ENCODE results near the gene KCTD20. TPM values are rescaled to one million over a fixed set of nuclear protein-coding genes. Genes with fewer than 3 reads are reported as not detected.

Gene KCTD20
- total RNA-seq, 1 donor from 2014 or later, result 55.2 TPM

DNA sequence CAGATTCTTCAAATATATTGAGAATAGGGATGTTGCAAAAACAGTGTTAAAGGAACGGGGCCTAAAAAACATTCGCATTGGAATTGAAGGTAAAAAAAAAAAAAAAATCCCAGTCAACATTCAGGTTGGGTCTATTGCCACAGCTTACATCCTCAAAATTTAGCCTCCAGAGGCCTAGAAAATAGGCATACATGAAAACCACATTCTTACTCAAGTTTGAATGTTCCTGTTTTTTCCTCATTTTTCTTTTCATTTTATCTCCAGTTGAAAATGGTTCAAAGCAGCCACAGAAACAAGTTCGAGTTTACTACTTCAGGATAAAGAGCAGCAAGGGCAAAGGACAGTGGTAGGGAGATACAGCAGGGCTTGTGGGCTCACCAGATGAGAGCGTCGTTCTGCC, 41.9 kb downstream of the KCTD20 start:
- peaks cover 2% of the 10 kb centered on the region for H3K36me3 ChIP-seq (ENCODE audit: control insufficient read depth, insufficient read depth, low read length)
- H3K27me3 ChIP-seq (ENCODE audit: control insufficient read depth, insufficient read depth, low read length), result no peaks in the 10 kb centered on the region
- TF ChIP-seq, protein P1, sequence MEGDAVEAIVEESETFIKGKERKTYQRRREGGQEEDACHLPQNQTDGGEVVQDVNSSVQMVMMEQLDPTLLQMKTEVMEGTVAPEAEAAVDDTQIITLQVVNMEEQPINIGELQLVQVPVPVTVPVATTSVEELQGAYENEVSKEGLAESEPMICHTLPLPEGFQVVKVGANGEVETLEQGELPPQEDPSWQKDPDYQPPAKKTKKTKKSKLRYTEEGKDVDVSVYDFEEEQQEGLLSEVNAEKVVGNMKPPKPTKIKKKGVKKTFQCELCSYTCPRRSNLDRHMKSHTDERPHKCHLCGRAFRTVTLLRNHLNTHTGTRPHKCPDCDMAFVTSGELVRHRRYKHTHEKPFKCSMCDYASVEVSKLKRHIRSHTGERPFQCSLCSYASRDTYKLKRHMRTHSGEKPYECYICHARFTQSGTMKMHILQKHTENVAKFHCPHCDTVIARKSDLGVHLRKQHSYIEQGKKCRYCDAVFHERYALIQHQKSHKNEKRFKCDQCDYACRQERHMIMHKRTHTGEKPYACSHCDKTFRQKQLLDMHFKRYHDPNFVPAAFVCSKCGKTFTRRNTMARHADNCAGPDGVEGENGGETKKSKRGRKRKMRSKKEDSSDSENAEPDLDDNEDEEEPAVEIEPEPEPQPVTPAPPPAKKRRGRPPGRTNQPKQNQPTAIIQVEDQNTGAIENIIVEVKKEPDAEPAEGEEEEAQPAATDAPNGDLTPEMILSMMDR (IDR thresholded peaks at IDR 0.05; ENCODE audit: insufficient read depth, low read length, poor library complexity, severe bottlenecking), result no peak
- no peak overlapping the region for H3K4me3 ChIP-seq (ENCODE audit: low read depth, low read length)
- no peak for DNase-seq (ENCODE audit: low read depth)

DNA sequence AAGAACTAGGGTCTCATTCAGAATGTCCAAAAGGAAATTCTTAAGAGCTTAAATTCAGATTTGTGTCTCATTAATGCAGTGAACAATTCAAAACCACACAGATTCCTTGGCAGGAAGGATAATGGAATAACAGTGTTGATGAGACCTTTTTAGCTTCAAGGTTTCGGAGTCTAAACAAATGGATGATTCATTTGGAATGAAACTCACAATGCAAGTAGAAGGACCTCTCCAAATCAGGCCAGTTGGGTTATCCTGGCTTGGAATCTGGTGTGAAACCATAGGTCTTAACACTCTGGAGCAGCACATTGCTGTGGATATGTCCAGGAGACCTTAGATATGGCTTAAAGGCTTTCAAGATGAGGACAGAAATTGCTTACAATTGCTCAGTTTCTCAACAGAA, 44.9 kb downstream of the KCTD20 start:
- Histone ChIP-seq H3K36me3 (ENCODE audit: control insufficient read depth, insufficient read depth, low read length) (no peaks in the 10 kb centered on the region), H3K27me3 (ENCODE audit: control insufficient read depth, insufficient read depth, low read length) (no peaks in the 10 kb centered on the region), H3K4me3 (ENCODE audit: low read depth, low read length) (no peak overlapping the region)
- TF ChIP-seq, protein P1 (IDR thresholded peaks at IDR 0.05; ENCODE audit: insufficient read depth, low read length, poor library complexity, severe bottlenecking), result no peak
- no peak for DNase-seq (ENCODE audit: low read depth)

GRCh38 chr6:36488221-36488620, 45.4 kb downstream of the KCTD20 start:
- no peaks in the 10 kb centered on the region for H3K36me3 ChIP-seq (ENCODE audit: control insufficient read depth, insufficient read depth, low read length)

DNA sequence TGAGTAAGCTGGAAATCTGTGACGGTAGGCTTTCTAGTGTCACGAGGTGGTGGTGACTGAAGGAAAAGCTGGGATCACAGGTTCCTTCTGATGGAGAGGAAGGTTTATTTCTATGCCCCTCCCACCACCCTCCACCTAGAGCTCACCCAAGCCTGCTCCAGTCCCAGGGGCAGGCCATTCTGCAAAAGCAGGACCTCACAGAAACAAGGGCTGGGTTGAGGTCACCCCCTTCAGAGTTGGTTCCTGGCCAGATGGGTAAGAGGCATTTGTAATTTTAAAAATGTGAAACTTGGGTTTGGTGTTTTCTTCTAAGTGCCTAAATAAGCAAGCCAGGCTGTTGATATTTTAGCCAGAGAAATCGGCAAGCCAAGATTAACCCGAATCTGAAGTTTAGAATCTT, 46.6 kb downstream of the KCTD20 start:
- no peak overlapping the region for H3K4me3 ChIP-seq (ENCODE audit: low read depth, low read length)
- no peaks in the 10 kb centered on the region for H3K27me3 ChIP-seq (ENCODE audit: control insufficient read depth, insufficient read depth, low read length)
- H3K36me3 ChIP-seq (ENCODE audit: control insufficient read depth, insufficient read depth, low read length), result no peaks in the 10 kb centered on the region
- DNase-seq (ENCODE audit: low read depth), result no peak
- TF ChIP-seq, protein P1 (IDR thresholded peaks at IDR 0.05; ENCODE audit: insufficient read depth, low read length, poor library complexity, severe bottlenecking), result no peak

More at GRCh38 chr6:36488221-36488620, 45.4 kb downstream of the KCTD20 start:
- no peak for DNase-seq (ENCODE audit: low read depth)
- no peaks in the 10 kb centered on the region for H3K27me3 ChIP-seq (ENCODE audit: control insufficient read depth, insufficient read depth, low read length)
- TF ChIP-seq, protein P1 (IDR thresholded peaks at IDR 0.05; ENCODE audit: insufficient read depth, low read length, poor library complexity, severe bottlenecking), result no peak
- H3K4me3 ChIP-seq (ENCODE audit: low read depth, low read length), result no peak overlapping the region

GRCh38 chr6:36491378-36491965, 48.7 kb downstream of the KCTD20 start:
- no peak for DNase-seq (ENCODE audit: low read depth)
- H3K36me3 ChIP-seq (ENCODE audit: control insufficient read depth, insufficient read depth, low read length), result no peaks in the 10 kb centered on the region
- TF ChIP-seq, protein P1 (IDR thresholded peaks at IDR 0.05; ENCODE audit: insufficient read depth, low read length, poor library complexity, severe bottlenecking), result no peak
- no peaks in the 10 kb centered on the region for H3K27me3 ChIP-seq (ENCODE audit: control insufficient read depth, insufficient read depth, low read length)
- no peak overlapping the region for H3K4me3 ChIP-seq (ENCODE audit: low read depth, low read length)

DNA sequence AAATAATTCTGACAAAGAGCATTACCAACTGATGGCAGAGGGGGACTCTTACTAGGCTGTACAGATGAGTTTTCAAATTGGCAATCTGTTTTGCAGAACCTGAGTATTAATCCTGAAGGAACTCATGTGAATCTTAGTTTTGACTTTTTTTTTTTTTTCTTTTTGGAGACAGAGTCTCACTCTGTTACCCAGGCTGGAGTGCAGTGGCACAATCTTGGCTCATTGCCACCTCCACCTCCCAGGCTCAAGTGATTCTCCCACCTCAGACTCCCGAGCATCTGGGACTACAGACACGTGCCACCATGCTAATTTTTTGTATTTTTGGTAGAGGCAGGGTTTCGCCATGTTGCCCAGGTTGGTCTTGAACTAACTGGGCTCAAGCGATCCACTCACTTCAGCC, 49.3 kb downstream of the KCTD20 start:
- H3K36me3 ChIP-seq (ENCODE audit: control insufficient read depth, insufficient read depth, low read length), result no peaks in the 10 kb centered on the region
- TF ChIP-seq, protein P1 (IDR thresholded peaks at IDR 0.05; ENCODE audit: insufficient read depth, low read length, poor library complexity, severe bottlenecking), result no peak
- no peak for DNase-seq (ENCODE audit: low read depth)

More for the DNA sequence above, 49.3 kb downstream of the KCTD20 start:
- Histone ChIP-seq H3K27me3 (ENCODE audit: control insufficient read depth, insufficient read depth, low read length) (no peaks in the 10 kb centered on the region), H3K4me3 (ENCODE audit: low read depth, low read length) (no peak overlapping the region)

All from kidney epithelial cell (primary cell).